HEK293 (cell line): ENCODE results near the gene DIS3L.

Experiments
- KLF16 ChIP-seq: fragments of 450-650 bp; formaldehyde crosslinking; IDR thresholded peaks from 2 replicates; pipeline ENCODE4 v1.5.1; 2017; ENCODE audit warnings: missing biosample characterization, missing genetic modification characterization
- MZF1 ChIP-seq: fragments of 450-650 bp; formaldehyde crosslinking; IDR thresholded peaks from 2 replicates; pipeline ENCODE4 v1.5.1; 2017; ENCODE audit warnings: missing biosample characterization, missing genetic modification characterization, borderline replicate concordance
- TF ChIP-seq, protein P1 (sequence below): fragments of 450-650 bp; formaldehyde crosslinking; IDR thresholded peaks from 2 replicates; pipeline ENCODE4 v1.5.1; 2016; ENCODE audit warnings: missing biosample characterization, missing genetic modification characterization
- TF ChIP-seq, protein P2 (sequence below): sonication (generic); formaldehyde crosslinking; IDR thresholded peaks from 2 replicates; pipeline ENCODE4 v1.8.1; 2022; ENCODE audit warnings: mild to moderate bottlenecking, moderate library complexity, missing genetic modification reagents
- TF ChIP-seq, protein P3 (sequence below): fragments of 450-650 bp; formaldehyde crosslinking; IDR thresholded peaks from 2 replicates; pipeline ENCODE4 v1.5.1; 2016; ENCODE audit warnings: missing biosample characterization, missing genetic modification characterization
- TF ChIP-seq, protein P4 (sequence below): fragments of 450-650 bp; formaldehyde crosslinking; conservative IDR thresholded peaks from 2 replicates; pipeline ENCODE4 v1.5.1; 2016; ENCODE audit warnings: low read depth, missing biosample characterization, missing genetic modification characterization

DNA sequence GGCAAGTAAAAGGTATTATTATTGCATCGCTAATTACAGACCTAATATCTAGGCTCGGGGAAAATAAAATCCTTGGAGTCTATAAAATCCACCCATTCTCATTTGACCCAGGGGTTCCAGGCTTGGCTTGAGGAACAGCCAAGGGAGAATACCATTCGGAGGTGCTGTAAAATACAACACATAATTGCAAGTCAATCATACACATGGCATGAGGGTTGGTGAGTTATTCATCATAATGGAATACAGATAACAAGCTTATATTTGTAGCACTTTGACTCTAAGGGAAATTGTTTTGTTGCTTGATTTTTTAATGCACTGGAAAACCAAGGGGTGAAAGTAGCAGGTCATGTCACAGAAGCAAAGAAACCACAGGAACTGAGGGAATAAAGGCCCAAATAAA is 16.8 kb upstream of the DIS3L start:
- TF ChIP-seq, protein P1, sequence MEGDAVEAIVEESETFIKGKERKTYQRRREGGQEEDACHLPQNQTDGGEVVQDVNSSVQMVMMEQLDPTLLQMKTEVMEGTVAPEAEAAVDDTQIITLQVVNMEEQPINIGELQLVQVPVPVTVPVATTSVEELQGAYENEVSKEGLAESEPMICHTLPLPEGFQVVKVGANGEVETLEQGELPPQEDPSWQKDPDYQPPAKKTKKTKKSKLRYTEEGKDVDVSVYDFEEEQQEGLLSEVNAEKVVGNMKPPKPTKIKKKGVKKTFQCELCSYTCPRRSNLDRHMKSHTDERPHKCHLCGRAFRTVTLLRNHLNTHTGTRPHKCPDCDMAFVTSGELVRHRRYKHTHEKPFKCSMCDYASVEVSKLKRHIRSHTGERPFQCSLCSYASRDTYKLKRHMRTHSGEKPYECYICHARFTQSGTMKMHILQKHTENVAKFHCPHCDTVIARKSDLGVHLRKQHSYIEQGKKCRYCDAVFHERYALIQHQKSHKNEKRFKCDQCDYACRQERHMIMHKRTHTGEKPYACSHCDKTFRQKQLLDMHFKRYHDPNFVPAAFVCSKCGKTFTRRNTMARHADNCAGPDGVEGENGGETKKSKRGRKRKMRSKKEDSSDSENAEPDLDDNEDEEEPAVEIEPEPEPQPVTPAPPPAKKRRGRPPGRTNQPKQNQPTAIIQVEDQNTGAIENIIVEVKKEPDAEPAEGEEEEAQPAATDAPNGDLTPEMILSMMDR (tag by site-specific recombination), result no peak
- TF ChIP-seq, protein P2, sequence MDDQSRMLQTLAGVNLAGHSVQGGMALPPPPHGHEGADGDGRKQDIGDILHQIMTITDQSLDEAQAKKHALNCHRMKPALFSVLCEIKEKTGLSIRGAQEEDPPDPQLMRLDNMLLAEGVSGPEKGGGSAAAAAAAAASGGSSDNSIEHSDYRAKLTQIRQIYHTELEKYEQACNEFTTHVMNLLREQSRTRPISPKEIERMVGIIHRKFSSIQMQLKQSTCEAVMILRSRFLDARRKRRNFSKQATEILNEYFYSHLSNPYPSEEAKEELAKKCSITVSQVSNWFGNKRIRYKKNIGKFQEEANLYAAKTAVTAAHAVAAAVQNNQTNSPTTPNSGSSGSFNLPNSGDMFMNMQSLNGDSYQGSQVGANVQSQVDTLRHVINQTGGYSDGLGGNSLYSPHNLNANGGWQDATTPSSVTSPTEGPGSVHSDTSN (CRISPR knock-in tag), result no peak
- no peak for TF ChIP-seq MZF1 (tag by site-specific recombination)
- no peak for TF ChIP-seq KLF16
- TF ChIP-seq, protein P3, sequence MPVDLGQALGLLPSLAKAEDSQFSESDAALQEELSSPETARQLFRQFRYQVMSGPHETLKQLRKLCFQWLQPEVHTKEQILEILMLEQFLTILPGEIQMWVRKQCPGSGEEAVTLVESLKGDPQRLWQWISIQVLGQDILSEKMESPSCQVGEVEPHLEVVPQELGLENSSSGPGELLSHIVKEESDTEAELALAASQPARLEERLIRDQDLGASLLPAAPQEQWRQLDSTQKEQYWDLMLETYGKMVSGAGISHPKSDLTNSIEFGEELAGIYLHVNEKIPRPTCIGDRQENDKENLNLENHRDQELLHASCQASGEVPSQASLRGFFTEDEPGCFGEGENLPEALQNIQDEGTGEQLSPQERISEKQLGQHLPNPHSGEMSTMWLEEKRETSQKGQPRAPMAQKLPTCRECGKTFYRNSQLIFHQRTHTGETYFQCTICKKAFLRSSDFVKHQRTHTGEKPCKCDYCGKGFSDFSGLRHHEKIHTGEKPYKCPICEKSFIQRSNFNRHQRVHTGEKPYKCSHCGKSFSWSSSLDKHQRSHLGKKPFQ (tag by site-specific recombination), result no peak
- TF ChIP-seq, protein P4, sequence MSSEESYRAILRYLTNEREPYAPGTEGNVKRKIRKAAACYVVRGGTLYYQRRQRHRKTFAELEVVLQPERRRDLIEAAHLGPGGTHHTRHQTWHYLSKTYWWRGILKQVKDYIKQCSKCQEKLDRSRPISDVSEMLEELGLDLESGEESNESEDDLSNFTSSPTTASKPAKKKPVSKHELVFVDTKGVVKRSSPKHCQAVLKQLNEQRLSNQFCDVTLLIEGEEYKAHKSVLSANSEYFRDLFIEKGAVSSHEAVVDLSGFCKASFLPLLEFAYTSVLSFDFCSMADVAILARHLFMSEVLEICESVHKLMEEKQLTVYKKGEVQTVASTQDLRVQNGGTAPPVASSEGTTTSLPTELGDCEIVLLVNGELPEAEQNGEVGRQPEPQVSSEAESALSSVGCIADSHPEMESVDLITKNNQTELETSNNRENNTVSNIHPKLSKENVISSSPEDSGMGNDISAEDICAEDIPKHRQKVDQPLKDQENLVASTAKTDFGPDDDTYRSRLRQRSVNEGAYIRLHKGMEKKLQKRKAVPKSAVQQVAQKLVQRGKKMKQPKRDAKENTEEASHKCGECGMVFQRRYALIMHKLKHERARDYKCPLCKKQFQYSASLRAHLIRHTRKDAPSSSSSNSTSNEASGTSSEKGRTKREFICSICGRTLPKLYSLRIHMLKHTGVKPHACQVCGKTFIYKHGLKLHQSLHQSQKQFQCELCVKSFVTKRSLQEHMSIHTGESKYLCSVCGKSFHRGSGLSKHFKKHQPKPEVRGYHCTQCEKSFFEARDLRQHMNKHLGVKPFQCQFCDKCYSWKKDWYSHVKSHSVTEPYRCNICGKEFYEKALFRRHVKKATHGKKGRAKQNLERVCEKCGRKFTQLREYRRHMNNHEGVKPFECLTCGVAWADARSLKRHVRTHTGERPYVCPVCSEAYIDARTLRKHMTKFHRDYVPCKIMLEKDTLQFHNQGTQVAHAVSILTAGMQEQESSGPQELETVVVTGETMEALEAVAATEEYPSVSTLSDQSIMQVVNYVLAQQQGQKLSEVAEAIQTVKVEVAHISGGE (tag by site-specific recombination), result no peak
